SK-N-SH treated with all-trans-retinoic acid at 6 μM for 48 hours (cell line): ENCODE results near the gene MEIOSIN.

Experiments used
- ATAC-seq: fragments of 200-7000 bp; cut with Tn5 transposase; 3 replicates; pipeline ENCODE4 v1.9.1; 2020; ENCODE audit warnings: mild to moderate bottlenecking, moderate library complexity
- BACH2 ChIP-seq: fragments of 250-450 bp; sonication (Bioruptor Pico); IDR thresholded peaks from 2 replicates; pipeline ENCODE4 v1.9.0; 2021; ENCODE audit warnings: mild to moderate bottlenecking, borderline replicate concordance
- CREB5 ChIP-seq: fragments of 250-450 bp; sonication (Bioruptor Pico); IDR thresholded peaks from 2 replicates; pipeline ENCODE4 v1.5.1; 2020; ENCODE audit warnings: low read depth, mild to moderate bottlenecking, moderate library complexity
- CSDC2 ChIP-seq: fragments of 250-450 bp; sonication (Bioruptor Pico); IDR thresholded peaks from 2 replicates; pipeline ENCODE4 v1.5.0; 2020; ENCODE audit warnings: mild to moderate bottlenecking, moderate library complexity
- ESRRG ChIP-seq: fragments of 250-450 bp; sonication (Bioruptor Pico); IDR thresholded peaks from 2 replicates; pipeline ENCODE4 v1.6.1; 2021; ENCODE audit warnings: mild to moderate bottlenecking
- GLIS3 ChIP-seq: fragments of 250-450 bp; sonication (Bioruptor Pico); IDR thresholded peaks from 2 replicates; pipeline ENCODE4 v1.5.0; 2020; ENCODE audit warnings: mild to moderate bottlenecking, moderate library complexity
- ISL1 ChIP-seq: fragments of 250-450 bp; sonication (Bioruptor Pico); IDR thresholded peaks from 2 replicates; pipeline ENCODE4 v2.1.2; 2022; ENCODE audit warnings: mild to moderate bottlenecking, moderate library complexity
- OSR1 ChIP-seq: fragments of 250-450 bp; sonication (Bioruptor Pico); IDR thresholded peaks from 2 replicates; pipeline ENCODE4 v1.8.0; 2022; ENCODE audit warnings: moderate library complexity, mild to moderate bottlenecking, inconsistent platforms
- PATZ1 ChIP-seq: fragments of 250-450 bp; sonication (Bioruptor Pico); IDR thresholded peaks from 2 replicates; pipeline ENCODE4 v1.8.0; 2020; ENCODE audit warnings: mild to moderate bottlenecking, moderate library complexity, borderline replicate concordance
- POU6F1 ChIP-seq: fragments of 250-450 bp; sonication (Bioruptor Pico); IDR thresholded peaks from 2 replicates; pipeline ENCODE4 v1.8.0; 2021; ENCODE audit warnings: low read depth, mild to moderate bottlenecking, moderate library complexity, borderline replicate concordance
- PPARA ChIP-seq: fragments of 250-450 bp; sonication (Bioruptor Pico); IDR thresholded peaks from 2 replicates; pipeline ENCODE4 v1.5.0; 2020; ENCODE audit warnings: mild to moderate bottlenecking, borderline replicate concordance
- RARB ChIP-seq: fragments of 250-450 bp; sonication (Bioruptor Pico); IDR thresholded peaks from 2 replicates; pipeline ENCODE4 v1.8.0; 2021; ENCODE audit warnings: mild to moderate bottlenecking, moderate library complexity
- TCF4 ChIP-seq: fragments of 250-450 bp; sonication (Bioruptor Pico); IDR thresholded peaks from 2 replicates; pipeline ENCODE4 v1.8.0; 2021; ENCODE audit warnings: mild to moderate bottlenecking, moderate library complexity, borderline replicate concordance
- TOX ChIP-seq: fragments of 250-450 bp; sonication (Bioruptor Pico); IDR thresholded peaks from 2 replicates; pipeline ENCODE4 v1.8.0; 2021; ENCODE audit warnings: mild to moderate bottlenecking, moderate library complexity, borderline replicate concordance
- TSHZ2 ChIP-seq: fragments of 250-450 bp; sonication (Bioruptor Pico); IDR thresholded peaks from 2 replicates; pipeline ENCODE4 v1.5.0; 2020; ENCODE audit warnings: mild to moderate bottlenecking, moderate library complexity
- ZFP3 ChIP-seq: fragments of 250-450 bp; sonication (Bioruptor Pico); IDR thresholded peaks from 2 replicates; pipeline ENCODE4 v1.5.0; 2020; ENCODE audit warnings: mild to moderate bottlenecking, moderate library complexity
- ZFP30 ChIP-seq: fragments of 450-650 bp; formaldehyde crosslinking; IDR thresholded peaks from 2 replicates; pipeline ENCODE4 v1.5.0; 2022; ENCODE audit warnings: mild to moderate bottlenecking, moderate library complexity
- ZNF565 ChIP-seq: fragments of 450-650 bp; formaldehyde crosslinking; conservative IDR thresholded peaks from 2 replicates; pipeline ENCODE4 v1.5.0; 2020; ENCODE audit warnings: low read depth, mild to moderate bottlenecking, moderate library complexity
- ZNF70 ChIP-seq: fragments of 450-650 bp; formaldehyde crosslinking; IDR thresholded peaks from 2 replicates; pipeline ENCODE4 v1.5.0; 2020; ENCODE audit warnings: mild to moderate bottlenecking, moderate library complexity
- ZNF8 ChIP-seq: fragments of 450-650 bp; formaldehyde crosslinking; IDR thresholded peaks from 2 replicates; pipeline ENCODE4 v1.5.0; 2020; ENCODE audit warnings: mild to moderate bottlenecking, moderate library complexity

Gene MEIOSIN

GRCh38 chr19:45693106-45693788 lies 40.0 kb upstream of the MEIOSIN start (continued):
- no peak for TF ChIP-seq ISL1 (CRISPR knock-in tag)
- TF ChIP-seq ZNF8 (CRISPR knock-in tag): no peak
- TF ChIP-seq PPARA: no peak
- TF ChIP-seq TCF4 (CRISPR knock-in tag): no peak
- TF ChIP-seq POU6F1: no peak
- TF ChIP-seq OSR1 (CRISPR knock-in tag): no peak
- no peak for TF ChIP-seq ZNF565 (CRISPR knock-in tag)
- TF ChIP-seq BACH2 (CRISPR knock-in tag): no peak
- no peak for TF ChIP-seq CREB5 (CRISPR knock-in tag)
- TF ChIP-seq GLIS3 (CRISPR knock-in tag): no peak

GRCh38 chr19:45701676-45702075 lies 31.6 kb upstream of the MEIOSIN start:
- TF ChIP-seq TCF4 (CRISPR knock-in tag) (no peak), TOX (CRISPR knock-in tag) (no peak), OSR1 (CRISPR knock-in tag) (no peak), TSHZ2 (CRISPR knock-in tag) (no peak), GLIS3 (CRISPR knock-in tag) (no peak)
- TF ChIP-seq, all 23 proteins: peak for 0
- ATAC-seq: no peak

- no peak for ATAC-seq
- no peak for TF ChIP-seq ISL1 (CRISPR knock-in tag)
- TF ChIP-seq ZFP3 (CRISPR knock-in tag): no peak
- TF ChIP-seq TSHZ2 (CRISPR knock-in tag): no peak
- TF ChIP-seq PPARA: no peak
- TF ChIP-seq PATZ1: no peak
- no peak for TF ChIP-seq ZNF70 (CRISPR knock-in tag)
- TF ChIP-seq ESRRG (CRISPR knock-in tag): no peak
- TF ChIP-seq CSDC2 (CRISPR knock-in tag): no peak
- no peak for TF ChIP-seq CREB5 (CRISPR knock-in tag)
- no peak for TF ChIP-seq TOX (CRISPR knock-in tag)
- TF ChIP-seq RARB (CRISPR knock-in tag): no peak
- TF ChIP-seq ZFP30: no peak
Measured at GRCh38 chr19:45705115-45705514, 28.1 kb upstream of the MEIOSIN start.
